Central memory CD4-positive, alpha-beta T cell (primary cell): ENCODE results near the gene EPB41L2.
"Not testable (repeated sequence)": the region's sequence is repeated elsewhere in the genome, so short reads cannot be mapped to it uniquely, and the experiment has no call there.

Experiments
- DNase-seq: peaks from one replicate; pipeline ENCODE4 v3.0.0; 2022

EPB41L2 gene

DNA sequence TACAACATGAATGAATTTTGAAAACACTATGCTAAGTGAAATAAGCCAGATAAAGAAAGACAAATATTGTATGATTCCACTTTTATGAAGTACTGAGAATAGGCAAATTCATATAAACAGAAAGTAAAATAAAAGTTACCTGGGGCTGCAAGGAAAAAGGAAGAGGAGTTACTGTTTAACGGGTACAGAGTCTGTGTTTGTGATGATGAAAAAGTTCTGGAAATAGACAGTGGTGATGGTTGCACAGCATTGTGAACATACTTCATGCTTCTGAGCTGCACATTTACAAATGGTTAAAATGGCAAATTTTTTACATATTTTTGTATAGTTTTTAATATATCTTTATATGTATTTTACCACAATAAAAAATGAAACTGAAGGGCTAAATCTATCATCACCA is 29.4 kb downstream of the EPB41L2 start:
- DNase-seq = no peak

- DNase-seq = no peak
Measured at GRCh38 chr6:131029626-131030297, 33.3 kb downstream of the EPB41L2 start.

DNA sequence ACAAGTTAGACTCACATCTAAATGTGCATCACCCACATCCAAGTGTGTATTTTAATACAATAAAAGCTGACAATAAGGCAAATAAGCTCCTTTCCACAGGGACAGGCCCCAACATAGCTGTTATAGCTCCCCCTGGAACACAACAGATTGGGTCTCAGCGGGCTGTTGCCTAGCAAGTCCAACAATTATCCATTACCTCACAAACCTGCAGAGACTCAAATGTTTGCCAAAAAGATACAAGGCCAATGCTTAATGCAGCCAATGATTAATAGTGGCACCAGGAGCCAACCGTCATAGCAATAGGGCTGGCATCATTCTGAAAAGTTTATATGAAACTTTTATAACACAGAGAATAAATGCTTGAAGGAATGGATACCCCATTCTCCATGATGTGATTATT is 35.7 kb downstream of the EPB41L2 start:
- no peak for DNase-seq

GRCh38 chr6:131026243-131026642 is 36.8 kb downstream of the EPB41L2 start:
- no peak for DNase-seq

- no peak for DNase-seq
Measured at GRCh38 chr6:131024565-131024964, 38.5 kb downstream of the EPB41L2 start.

- DNase-seq = no peak
Measured at GRCh38 chr6:131023834-131024504, 39.1 kb downstream of the EPB41L2 start.

- no peak for DNase-seq
Measured at GRCh38 chr6:131022691-131023090, 40.4 kb downstream of the EPB41L2 start.

DNA sequence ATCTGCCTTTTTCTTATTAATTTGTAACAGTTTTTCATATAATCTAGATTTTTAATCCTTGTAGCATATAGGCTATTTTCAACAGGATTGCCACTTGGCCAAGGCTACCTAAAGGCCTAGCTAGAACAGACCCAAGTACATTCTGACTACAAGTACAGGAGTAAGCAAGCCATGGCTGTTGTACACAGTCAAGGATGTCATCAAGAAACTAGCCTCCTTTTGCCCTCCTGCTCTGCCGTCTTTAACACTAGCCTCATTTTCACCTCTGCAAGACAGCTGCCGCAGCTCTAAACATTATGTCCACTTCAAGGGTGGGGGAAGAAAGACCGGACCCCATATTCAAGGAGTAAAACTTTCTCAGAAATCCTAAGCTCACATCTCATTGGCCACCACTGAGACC is 45.1 kb downstream of the EPB41L2 start:
- DNase-seq = no peak

DNA sequence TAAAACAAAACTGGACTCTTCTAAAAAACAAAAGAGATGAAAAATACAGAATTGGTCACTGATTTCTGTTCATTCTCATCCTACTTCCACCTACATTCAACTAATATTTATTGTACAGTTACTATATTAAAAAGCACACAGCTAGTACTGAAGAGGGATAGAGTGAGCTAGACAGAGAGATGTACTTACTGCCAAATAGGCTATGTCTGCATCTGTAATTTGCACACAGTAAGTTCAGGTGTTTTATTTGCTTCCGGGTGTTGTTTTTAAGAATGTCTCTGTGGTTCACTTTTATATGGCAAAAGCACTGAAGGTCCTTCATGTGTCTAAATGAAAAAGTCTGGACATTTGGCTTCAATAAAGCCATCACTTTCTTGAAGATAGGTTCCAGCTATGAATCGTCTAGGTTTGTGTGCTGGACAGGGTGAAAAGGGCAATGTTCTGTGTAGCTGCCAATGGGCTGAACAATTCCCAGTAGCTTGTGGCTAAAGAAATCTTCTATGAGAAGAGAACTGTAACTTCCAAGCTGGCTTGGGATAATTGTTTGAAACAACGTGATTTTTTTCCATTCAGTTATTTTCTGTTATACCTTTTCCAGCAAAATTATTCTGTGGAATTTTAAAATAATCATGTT is 47.3 kb downstream of the EPB41L2 start:
- no peak for DNase-seq

DNA sequence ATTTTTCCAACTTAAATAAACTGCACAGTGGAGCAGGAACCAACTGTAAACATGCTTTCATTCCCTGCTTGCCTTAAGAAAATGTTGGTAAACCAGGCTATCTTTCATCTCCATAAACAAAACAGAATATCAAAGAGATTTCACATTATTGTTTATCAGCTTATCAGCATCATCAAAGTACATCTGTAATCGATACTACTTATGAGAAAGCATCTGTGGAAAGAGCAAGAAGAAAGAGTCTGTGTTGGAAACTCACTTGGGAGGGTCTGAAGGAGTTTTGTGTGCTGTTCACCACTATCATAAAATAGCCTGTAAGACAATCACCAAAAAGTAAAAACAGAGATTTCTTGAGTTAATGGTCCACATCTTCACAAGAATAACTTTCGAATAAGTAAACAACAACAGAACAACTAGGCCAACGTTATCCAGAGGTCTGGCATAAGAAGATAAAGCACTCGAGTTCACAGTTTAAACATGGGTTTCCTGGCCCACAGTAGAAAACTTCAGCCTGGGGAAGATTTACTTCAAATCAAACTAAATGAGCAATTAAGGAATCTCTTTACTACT is 47.9 kb downstream of the EPB41L2 start:
- no peak for DNase-seq

- no peak for DNase-seq
Measured at GRCh38 chr6:131014080-131014776, 48.8 kb downstream of the EPB41L2 start.

- no peak for DNase-seq
Measured at GRCh38 chr6:131013495-131013894, 49.5 kb downstream of the EPB41L2 start.

- DNase-seq = no peak
Measured at GRCh38 chr6:131009790-131010189, 53.3 kb downstream of the EPB41L2 start.

- DNase-seq = not testable (repeated sequence)
Measured at GRCh38 chr6:131008965-131009364, 54.1 kb downstream of the EPB41L2 start.

- DNase-seq = not testable (repeated sequence)
Measured at GRCh38 chr6:131007964-131008363, 55.1 kb downstream of the EPB41L2 start.

- no peak for DNase-seq
Measured at GRCh38 chr6:131007286-131007685, 55.8 kb downstream of the EPB41L2 start.

DNA sequence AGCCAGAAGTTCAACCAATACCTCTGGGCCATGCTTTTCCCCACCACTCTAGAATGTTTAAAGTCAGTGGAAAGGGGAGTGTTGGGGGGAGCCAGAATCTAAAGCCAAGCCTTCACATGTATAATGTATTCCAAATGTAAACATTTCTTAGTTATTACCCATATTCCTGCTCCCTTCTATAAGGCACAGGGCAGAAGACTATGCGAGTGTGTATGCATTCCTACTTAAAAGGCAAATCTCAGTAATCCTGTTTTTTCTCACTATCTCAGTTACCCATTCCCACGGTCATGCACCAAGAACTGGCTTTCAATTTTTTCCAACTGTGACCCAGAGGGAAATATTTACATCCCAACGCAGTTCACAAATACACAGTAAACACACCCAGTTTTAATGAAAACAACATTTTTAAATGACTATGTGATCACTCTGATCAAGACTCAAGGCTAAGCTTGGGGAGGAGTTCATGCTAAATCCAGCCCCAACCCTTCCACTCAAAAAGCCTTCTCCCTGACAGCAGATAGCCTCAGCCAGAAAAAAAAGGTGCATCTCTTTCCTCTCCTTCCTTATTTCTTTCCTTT is 57.5 kb downstream of the EPB41L2 start:
- no peak for DNase-seq

GRCh38 chr6:131004936-131005335 is 58.1 kb downstream of the EPB41L2 start:
- no peak for DNase-seq

GRCh38 chr6:131004387-131004755 is 58.7 kb downstream of the EPB41L2 start:
- no peak for DNase-seq

DNA sequence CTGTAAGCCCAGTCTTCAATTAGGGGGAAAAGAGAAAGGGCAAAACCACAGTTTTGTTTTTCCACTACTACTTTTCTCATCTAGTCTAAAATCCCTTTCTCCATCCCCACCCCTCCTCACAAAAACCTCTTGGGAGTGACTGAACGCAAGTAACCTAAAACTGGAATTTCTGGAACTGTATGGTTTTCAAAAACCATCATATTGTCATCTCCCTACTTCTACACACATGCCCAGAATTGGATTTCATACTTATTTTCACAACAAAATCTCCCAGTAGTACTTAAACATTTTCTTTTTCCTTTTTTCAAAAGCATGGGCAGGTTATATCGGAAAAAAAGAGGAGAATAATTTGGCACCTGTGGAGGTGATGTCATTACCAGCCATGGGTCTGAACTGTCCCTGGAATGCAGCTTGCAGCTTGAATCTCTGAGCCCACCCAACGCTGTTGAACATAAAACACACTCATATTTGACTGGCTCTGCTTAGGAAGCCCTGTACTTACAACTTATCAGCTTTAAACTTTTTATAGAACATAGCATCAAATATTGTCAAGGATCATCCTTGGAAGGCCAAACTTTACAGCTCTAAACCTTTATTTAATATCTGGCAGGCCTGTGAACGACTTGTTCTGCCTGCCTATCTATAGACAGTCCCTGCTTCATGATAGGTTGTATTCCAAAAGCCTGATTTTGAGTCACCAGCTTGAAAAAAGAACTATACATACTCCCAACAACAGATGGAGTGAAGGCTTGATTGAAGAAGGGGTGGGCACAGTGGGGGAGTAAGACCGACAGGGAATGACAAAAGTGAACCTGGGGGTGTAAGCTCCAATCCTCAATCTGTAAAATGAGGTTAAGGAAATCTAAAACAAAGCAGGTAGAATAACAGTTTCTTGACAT is 59.3 kb downstream of the EPB41L2 start:
- no peak for DNase-seq

DNA sequence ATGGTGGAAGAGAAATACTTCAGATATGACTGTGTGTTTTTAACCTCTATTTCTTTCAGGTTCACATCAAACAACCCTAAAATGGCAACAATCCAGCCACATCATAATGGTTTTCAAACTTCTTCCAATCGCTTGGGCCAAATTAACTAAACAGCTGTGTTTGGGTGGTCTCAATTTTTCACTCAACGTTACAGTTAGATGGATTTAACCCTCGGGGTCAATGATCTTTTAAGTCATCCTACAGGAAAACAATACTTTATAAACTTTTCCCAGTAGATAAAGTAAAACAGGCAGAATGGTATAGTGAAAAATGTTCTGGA is 60.4 kb downstream of the EPB41L2 start:
- DNase-seq = no peak
